ENCODE data around the gene FXR2. TPM values are rescaled to one million over a fixed set of nuclear protein-coding genes. Genes with fewer than 3 reads are reported as not detected.
A peak's percentile ranks its signal among the peaks of the same experiment; 100 is the strongest.

FXR2 gene
- total RNA-seq, 1 donor from 2014 or later, result 111 TPM

DNA sequence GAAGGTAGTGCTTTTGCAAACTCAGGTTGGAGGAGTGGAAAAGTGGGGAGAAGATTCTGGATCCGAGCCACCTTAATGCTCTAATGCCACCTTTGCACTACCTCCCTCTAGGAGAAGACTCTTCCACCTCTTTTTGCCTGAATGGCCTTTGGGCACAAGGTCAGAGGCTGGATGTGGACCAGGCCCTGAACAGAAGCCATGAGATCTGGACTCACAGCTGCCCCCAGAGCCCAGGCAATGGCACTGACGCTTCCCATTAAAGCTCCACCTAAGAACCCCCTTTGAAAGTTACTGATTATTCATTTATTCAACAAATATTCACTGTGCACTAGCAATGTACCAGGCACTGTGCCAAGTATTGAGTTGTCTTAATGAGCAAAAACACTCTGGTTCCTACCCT, 18.4 kb upstream of the FXR2 start:
- intact Hi-C loops (cut with micrococcal nuclease), result loop anchor here (5.0 kb wide), 1 partner anchor 54 kb away; the partner anchor contains the start of genes TP53 and WRAP53
- TF ChIP-seq, protein P1, sequence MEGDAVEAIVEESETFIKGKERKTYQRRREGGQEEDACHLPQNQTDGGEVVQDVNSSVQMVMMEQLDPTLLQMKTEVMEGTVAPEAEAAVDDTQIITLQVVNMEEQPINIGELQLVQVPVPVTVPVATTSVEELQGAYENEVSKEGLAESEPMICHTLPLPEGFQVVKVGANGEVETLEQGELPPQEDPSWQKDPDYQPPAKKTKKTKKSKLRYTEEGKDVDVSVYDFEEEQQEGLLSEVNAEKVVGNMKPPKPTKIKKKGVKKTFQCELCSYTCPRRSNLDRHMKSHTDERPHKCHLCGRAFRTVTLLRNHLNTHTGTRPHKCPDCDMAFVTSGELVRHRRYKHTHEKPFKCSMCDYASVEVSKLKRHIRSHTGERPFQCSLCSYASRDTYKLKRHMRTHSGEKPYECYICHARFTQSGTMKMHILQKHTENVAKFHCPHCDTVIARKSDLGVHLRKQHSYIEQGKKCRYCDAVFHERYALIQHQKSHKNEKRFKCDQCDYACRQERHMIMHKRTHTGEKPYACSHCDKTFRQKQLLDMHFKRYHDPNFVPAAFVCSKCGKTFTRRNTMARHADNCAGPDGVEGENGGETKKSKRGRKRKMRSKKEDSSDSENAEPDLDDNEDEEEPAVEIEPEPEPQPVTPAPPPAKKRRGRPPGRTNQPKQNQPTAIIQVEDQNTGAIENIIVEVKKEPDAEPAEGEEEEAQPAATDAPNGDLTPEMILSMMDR (IDR thresholded peaks at IDR 0.05; ENCODE audit: borderline replicate concordance), result no peak
- H3K27ac ChIP-seq (replicated peaks), result no peak overlapping the region
- H3K27me3 ChIP-seq (ENCODE audit: low read depth), result no peaks in the 10 kb centered on the region
- no peak for DNase-seq
- H3K9me3 ChIP-seq (replicated peaks), result no peaks in the 10 kb centered on the region
- peaks cover 10% of the 10 kb centered on the region for H3K4me1 ChIP-seq
- H3K36me3 ChIP-seq, result no peaks in the 10 kb centered on the region
- no peak overlapping the region for H3K4me3 ChIP-seq

DNA sequence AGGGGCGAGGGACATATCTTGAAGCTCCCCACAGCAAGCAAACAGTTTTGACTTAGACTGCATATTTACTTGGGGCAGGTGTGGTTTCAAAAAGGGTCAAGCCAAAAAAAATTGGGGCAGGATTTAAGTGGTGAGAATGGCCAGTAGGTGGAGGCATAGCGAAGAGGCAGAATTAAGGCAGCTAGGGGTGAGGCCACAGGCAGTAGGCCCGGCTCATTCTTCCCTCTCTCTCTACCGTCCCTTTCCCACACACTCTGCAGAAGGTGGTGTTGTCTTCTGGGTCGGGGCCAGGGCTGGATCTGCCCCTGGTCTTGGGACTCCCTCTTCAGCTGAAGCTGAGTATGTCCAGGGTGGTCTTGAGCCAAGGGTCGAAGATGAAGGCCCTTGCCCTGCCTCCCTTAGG, 17.8 kb upstream of the FXR2 start:
- no peak for DNase-seq
- intact Hi-C loops (cut with micrococcal nuclease), result loop anchor here (5.0 kb wide), 1 partner anchor 55 kb away; the partner anchor contains the start of genes TP53 and WRAP53
- Histone ChIP-seq H3K4me3 (no peak overlapping the region), H3K36me3 (no peaks in the 10 kb centered on the region), H3K4me1 (peaks cover 15% of the 10 kb centered on the region), H3K9me3 (replicated peaks) (no peaks in the 10 kb centered on the region), H3K27ac (replicated peaks) (no peak overlapping the region), H3K27me3 (ENCODE audit: low read depth) (no peaks in the 10 kb centered on the region)
- TF ChIP-seq, protein P1 (IDR thresholded peaks at IDR 0.05; ENCODE audit: borderline replicate concordance), result peak; percentile 56

DNA sequence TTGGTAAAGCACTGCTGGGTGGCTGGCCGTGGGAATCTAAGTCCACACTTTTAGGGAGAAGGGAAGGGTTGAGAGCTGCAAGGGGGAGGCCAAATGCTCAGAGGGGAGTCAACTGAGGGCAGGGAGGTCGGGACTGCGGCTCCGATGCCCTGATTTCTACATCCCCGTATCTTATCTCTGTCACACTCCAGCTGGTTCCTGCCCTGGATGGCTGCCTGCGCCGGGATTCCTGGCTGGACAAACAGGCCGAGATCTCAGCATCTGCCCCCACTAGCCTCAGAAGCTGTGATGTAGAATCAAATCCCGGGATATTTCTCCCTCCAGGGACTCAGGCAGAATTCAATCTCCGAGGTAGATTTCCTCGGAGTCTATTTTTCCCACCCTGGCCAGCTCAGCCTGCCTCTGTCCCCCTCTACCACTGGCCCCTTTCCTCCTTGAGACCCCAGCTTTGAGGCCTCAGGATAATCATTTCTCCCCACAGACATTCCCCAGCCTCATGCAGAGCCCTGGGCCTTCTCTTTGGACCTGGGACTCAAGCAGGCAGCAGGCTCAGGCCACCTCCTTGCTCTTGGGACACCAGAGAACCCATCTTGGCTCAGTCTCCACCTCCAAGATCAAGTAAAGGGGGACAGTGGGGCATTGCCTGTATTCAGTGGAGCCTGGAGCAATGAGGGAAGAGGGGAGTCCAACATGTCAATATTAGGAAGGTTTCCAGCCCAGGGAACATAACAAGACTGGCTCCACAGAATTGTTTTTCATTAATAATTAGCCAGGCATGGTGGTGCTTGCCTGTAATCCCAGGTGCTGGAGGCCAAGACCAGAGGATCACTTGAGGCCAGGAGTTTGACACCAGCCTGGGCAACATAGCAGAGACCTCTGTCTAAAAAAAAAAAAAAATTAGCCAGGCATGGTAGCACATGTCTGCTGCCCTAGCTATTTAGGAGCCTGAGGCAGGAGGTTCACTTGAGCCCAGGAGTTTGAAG, 17.0 kb upstream of the FXR2 start:
- peaks cover 23% of the 10 kb centered on the region for H3K4me1 ChIP-seq
- intact Hi-C loops (cut with micrococcal nuclease), result loop anchor here (5.0 kb wide), 1 partner anchor 56 kb away; the partner anchor contains the start of genes TP53 and WRAP53
- TF ChIP-seq, protein P1 (IDR thresholded peaks at IDR 0.05; ENCODE audit: borderline replicate concordance), result no peak
- H3K4me3 ChIP-seq, result no peak overlapping the region
- H3K36me3 ChIP-seq, result no peaks in the 10 kb centered on the region
- peak; percentile 30 for DNase-seq
- H3K9me3 ChIP-seq (replicated peaks), result no peaks in the 10 kb centered on the region
- no peaks in the 10 kb centered on the region for H3K27me3 ChIP-seq (ENCODE audit: low read depth)
- no peak overlapping the region for H3K27ac ChIP-seq (replicated peaks)

DNA sequence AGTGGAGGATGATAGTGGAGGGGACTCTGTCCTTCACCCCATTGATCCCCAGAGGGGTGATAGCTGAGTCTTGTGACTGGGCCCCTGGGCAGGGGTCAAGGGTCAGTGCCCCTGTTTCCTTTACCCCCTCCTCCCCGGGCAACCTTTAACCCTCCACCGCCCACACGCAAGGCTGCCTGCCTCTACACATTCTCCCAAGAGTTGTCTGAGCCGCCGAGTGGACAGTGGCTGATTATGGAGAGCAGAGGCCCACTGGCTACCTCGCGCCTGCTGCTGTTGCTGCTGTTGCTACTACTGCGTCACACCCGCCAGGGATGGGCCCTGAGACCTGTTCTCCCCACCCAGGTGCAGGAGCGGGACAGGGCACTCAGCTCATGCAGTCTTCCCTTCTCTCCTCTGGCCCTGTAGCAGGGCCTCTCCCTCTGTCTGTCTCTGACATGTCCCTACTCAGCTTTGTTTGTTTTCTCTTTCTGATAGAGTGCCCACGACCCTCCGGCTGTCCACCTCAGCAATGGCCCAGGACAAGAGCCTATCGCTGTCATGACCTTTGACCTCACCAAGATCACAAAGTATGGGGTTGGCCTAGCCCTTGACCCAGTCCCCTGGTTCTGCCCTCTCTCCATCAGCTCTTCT, 15.4 kb upstream of the FXR2 start, which contains the start of gene SHBG:
Gene SHBG, plus strand, starts transcription at position 197 of the 633 bp plus-strand sequence. Its CDS starts 38 bp downstream, at position 235.
- no peak for DNase-seq
- TF ChIP-seq, protein P1 (IDR thresholded peaks at IDR 0.05; ENCODE audit: borderline replicate concordance), result no peak
- Histone ChIP-seq H3K4me3 (no peak within 1 kb of the TSS), H3K27me3 (ENCODE audit: low read depth) (no peaks in the 10 kb centered on the region), H3K36me3 (peaks cover 9% of the 10 kb centered on the region), H3K9me3 (replicated peaks) (no peaks in the 10 kb centered on the region), H3K4me1 (peaks cover 27% of the 10 kb centered on the region), H3K27ac (replicated peaks) (no peak within 1 kb of the TSS)
- intact Hi-C loops (cut with micrococcal nuclease), result loop anchor here (5.0 kb wide), 1 partner anchor 57 kb away; the partner anchor contains the start of genes TP53 and WRAP53

All from left ventricle myocardium inferior (tissue), 1 donor.